WTC11 (cell line): ENCODE data around the gene IL1F10. TPM values are rescaled to one million over a fixed set of nuclear protein-coding genes. Genes with fewer than 3 reads are reported as not detected.

Source experiments
- ATAC-seq: fragments of 200-7000 bp; cut with Tn5 transposase; 2 replicates; pipeline ENCODE4 v1.10.0; 2021; ENCODE audit warnings: mild to moderate bottlenecking, moderate library complexity
- CTCF ChIA-PET: fragments of 300-600 bp; sonication (Branson Sonifier 250); formaldehyde crosslinking; loops from one replicate; lab custom pipeline; 2021; ENCODE audit warnings: antibody characterized with exemption; lab: Charles Lee
- POLR2A ChIA-PET: fragments of 350-600 bp; sonication (Branson Sonifier 250); formaldehyde crosslinking; loops from one replicate; lab custom pipeline; 2021; ENCODE audit warnings: antibody characterized with exemption; lab: Charles Lee
- DNase-seq: peaks from one replicate; pipeline ENCODE4 v3.0.0; 2021; ENCODE audit warnings: low spot score
- H3K27ac Mint-ChIP-seq: 2 replicates; pipeline ENCODE4 v1.8.0; 2021; ENCODE audit warnings: mixed read lengths
- H3K27me3 Mint-ChIP-seq: 2 replicates; pipeline ENCODE4 v1.8.0; 2021; ENCODE audit warnings: low read depth, mild to moderate bottlenecking, moderate library complexity, mixed read lengths
- H3K36me3 Mint-ChIP-seq: 2 replicates; pipeline ENCODE4 v1.8.0; 2021; ENCODE audit warnings: mixed read lengths
- H3K4me1 Mint-ChIP-seq: 2 replicates; pipeline ENCODE4 v1.8.0; 2022; ENCODE audit warnings: mixed read lengths
- H3K4me3 Mint-ChIP-seq: 2 replicates; pipeline ENCODE4 v1.8.0; 2021; ENCODE audit warnings: mild to moderate bottlenecking, moderate library complexity, mixed read lengths
- H3K9me3 Mint-ChIP-seq: 2 replicates; pipeline ENCODE4 v1.8.0; 2021; ENCODE audit warnings: mixed read lengths
- ATF6 ChIP-seq: sonication (generic); formaldehyde crosslinking; IDR thresholded peaks from 2 replicates; pipeline ENCODE4 v1.8.1; 2023; ENCODE audit warnings: mild to moderate bottlenecking, missing genetic modification reagents
- HMGXB4 ChIP-seq: sonication (generic); formaldehyde crosslinking; IDR thresholded peaks from 2 replicates; pipeline ENCODE4 v1.8.1; 2023; ENCODE audit warnings: mild to moderate bottlenecking, moderate library complexity, missing genetic modification reagents
- NR1H2 ChIP-seq: sonication (generic); formaldehyde crosslinking; IDR thresholded peaks from 2 replicates; pipeline ENCODE4 v1.9.0; 2021; ENCODE audit warnings: mild to moderate bottlenecking, moderate library complexity, missing genetic modification reagents
- PREB ChIP-seq: sonication (generic); formaldehyde crosslinking; IDR thresholded peaks from 2 replicates; pipeline ENCODE4 v1.8.1; 2022; ENCODE audit warnings: mild to moderate bottlenecking, missing genetic modification reagents, moderate library complexity, borderline replicate concordance
- TEAD1 ChIP-seq: sonication (generic); formaldehyde crosslinking; IDR thresholded peaks from 2 replicates; pipeline ENCODE4 v1.8.0; 2022; ENCODE audit warnings: mild to moderate bottlenecking, missing genetic modification reagents
- ZNF425 ChIP-seq: fragments of 250-450 bp; sonication (Bioruptor Pico); conservative IDR thresholded peaks from 2 replicates; pipeline ENCODE4 v1.9.0; 2021; ENCODE audit warnings: mild to moderate bottlenecking
- ZNF532 ChIP-seq: fragments of 250-450 bp; sonication (Bioruptor Pico); IDR thresholded peaks from 2 replicates; pipeline ENCODE4 v1.9.0; 2021; ENCODE audit warnings: mild to moderate bottlenecking, borderline replicate concordance
- ZSCAN18 ChIP-seq: fragments of 250-450 bp; sonication (Bioruptor Pico); IDR thresholded peaks from 2 replicates; pipeline ENCODE4 v2.1.2; 2022; ENCODE audit warnings: mild to moderate bottlenecking, moderate library complexity
- total RNA-seq: library from RNA; stranded (reverse); gene quantifications from 3 replicates; pipeline ENCODE4 v1.2.3, GENCODE V29; 2021
- TF ChIP-seq, protein P1 (sequence below): sonication (generic); formaldehyde crosslinking; IDR thresholded peaks from 2 replicates; pipeline ENCODE4 v1.8.1; 2022; ENCODE audit warnings: low read depth, missing genetic modification reagents, borderline replicate concordance
- TF ChIP-seq, protein P2 (sequence below): sonication (generic); formaldehyde crosslinking; IDR thresholded peaks from 2 replicates; pipeline ENCODE4 v1.8.0; 2022; ENCODE audit warnings: missing genetic modification reagents
- TF ChIP-seq, protein P3 (sequence below): sonication (generic); formaldehyde crosslinking; IDR thresholded peaks from 2 replicates; pipeline ENCODE4 v1.8.0; 2022; ENCODE audit warnings: mild to moderate bottlenecking, missing genetic modification reagents

The IL1F10 gene
- total RNA-seq, 1 experiment from 2014 or later, result not detected

- no peaks in the 10 kb centered on the region for H3K4me1 Mint-ChIP-seq
- ATAC-seq, result no peak
- H3K36me3 Mint-ChIP-seq, result no peaks in the 10 kb centered on the region
- no peak overlapping the region for H3K27ac Mint-ChIP-seq
- H3K9me3 Mint-ChIP-seq, result peaks cover 24% of the 10 kb centered on the region
- TF ChIP-seq NR1H2, result no peak
- peaks cover 72% of the 10 kb centered on the region for H3K27me3 Mint-ChIP-seq
- ChIA-PET POLR2A (no interaction called here), CTCF (interaction anchor here (0.9 to 1.1 kb wide), 2 partner anchors 17 to 103 kb away, joined by 3 read pairs; no protein-coding TSS in a partner anchor)
- no peak for DNase-seq
- H3K4me3 Mint-ChIP-seq, result no peak overlapping the region
Observed at GRCh38 chr2:113061896-113062770, 5.6 kb upstream of the IL1F10 start.

GRCh38 chr2:113064281-113064680, 3.5 kb upstream of the IL1F10 start:
- H3K4me1 Mint-ChIP-seq, result no peaks in the 10 kb centered on the region
- no peak overlapping the region for H3K27ac Mint-ChIP-seq
- no peak overlapping the region for H3K4me3 Mint-ChIP-seq
- DNase-seq, result no peak
- H3K9me3 Mint-ChIP-seq, result peaks cover 34% of the 10 kb centered on the region
- no peak for ATAC-seq
- CTCF ChIA-PET, result interaction anchor here (0.8 to 1.2 kb wide), 2 partner anchors 16 to 134 kb away, joined by 3 read pairs; no protein-coding TSS in a partner anchor
- peaks cover 70% of the 10 kb centered on the region for H3K27me3 Mint-ChIP-seq
- no peaks in the 10 kb centered on the region for H3K36me3 Mint-ChIP-seq
- POLR2A ChIA-PET, result no interaction called here
- TF ChIP-seq, protein P1, sequence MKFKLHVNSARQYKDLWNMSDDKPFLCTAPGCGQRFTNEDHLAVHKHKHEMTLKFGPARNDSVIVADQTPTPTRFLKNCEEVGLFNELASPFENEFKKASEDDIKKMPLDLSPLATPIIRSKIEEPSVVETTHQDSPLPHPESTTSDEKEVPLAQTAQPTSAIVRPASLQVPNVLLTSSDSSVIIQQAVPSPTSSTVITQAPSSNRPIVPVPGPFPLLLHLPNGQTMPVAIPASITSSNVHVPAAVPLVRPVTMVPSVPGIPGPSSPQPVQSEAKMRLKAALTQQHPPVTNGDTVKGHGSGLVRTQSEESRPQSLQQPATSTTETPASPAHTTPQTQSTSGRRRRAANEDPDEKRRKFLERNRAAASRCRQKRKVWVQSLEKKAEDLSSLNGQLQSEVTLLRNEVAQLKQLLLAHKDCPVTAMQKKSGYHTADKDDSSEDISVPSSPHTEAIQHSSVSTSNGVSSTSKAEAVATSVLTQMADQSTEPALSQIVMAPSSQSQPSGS (CRISPR knock-in tag), result no peak
- TF ChIP-seq ATF6, result no peak
- TF ChIP-seq TEAD1 (CRISPR knock-in tag), result no peak
- TF ChIP-seq, protein P2, sequence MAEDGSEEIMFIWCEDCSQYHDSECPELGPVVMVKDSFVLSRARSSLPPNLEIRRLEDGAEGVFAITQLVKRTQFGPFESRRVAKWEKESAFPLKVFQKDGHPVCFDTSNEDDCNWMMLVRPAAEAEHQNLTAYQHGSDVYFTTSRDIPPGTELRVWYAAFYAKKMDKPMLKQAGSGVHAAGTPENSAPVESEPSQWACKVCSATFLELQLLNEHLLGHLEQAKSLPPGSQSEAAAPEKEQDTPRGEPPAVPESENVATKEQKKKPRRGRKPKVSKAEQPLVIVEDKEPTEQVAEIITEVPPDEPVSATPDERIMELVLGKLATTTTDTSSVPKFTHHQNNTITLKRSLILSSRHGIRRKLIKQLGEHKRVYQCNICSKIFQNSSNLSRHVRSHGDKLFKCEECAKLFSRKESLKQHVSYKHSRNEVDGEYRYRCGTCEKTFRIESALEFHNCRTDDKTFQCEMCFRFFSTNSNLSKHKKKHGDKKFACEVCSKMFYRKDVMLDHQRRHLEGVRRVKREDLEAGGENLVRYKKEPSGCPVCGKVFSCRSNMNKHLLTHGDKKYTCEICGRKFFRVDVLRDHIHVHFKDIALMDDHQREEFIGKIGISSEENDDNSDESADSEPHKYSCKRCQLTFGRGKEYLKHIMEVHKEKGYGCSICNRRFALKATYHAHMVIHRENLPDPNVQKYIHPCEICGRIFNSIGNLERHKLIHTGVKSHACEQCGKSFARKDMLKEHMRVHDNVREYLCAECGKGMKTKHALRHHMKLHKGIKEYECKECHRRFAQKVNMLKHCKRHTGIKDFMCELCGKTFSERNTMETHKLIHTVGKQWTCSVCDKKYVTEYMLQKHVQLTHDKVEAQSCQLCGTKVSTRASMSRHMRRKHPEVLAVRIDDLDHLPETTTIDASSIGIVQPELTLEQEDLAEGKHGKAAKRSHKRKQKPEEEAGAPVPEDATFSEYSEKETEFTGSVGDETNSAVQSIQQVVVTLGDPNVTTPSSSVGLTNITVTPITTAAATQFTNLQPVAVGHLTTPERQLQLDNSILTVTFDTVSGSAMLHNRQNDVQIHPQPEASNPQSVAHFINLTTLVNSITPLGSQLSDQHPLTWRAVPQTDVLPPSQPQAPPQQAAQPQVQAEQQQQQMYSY (CRISPR knock-in tag), result no peak
- TF ChIP-seq PREB (CRISPR knock-in tag), result no peak
- TF ChIP-seq ZSCAN18, result no peak
- no peak for TF ChIP-seq HMGXB4 (CRISPR knock-in tag)
- TF ChIP-seq, protein P3, sequence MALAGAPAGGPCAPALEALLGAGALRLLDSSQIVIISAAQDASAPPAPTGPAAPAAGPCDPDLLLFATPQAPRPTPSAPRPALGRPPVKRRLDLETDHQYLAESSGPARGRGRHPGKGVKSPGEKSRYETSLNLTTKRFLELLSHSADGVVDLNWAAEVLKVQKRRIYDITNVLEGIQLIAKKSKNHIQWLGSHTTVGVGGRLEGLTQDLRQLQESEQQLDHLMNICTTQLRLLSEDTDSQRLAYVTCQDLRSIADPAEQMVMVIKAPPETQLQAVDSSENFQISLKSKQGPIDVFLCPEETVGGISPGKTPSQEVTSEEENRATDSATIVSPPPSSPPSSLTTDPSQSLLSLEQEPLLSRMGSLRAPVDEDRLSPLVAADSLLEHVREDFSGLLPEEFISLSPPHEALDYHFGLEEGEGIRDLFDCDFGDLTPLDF, result no peak
- TF ChIP-seq ZNF532, result no peak
- TF ChIP-seq ZNF425 (CRISPR knock-in tag), result no peak
